ENCODE data around the gene SNX1.
"Not testable (repeated sequence)": the region's sequence is repeated elsewhere in the genome, so short reads cannot be mapped to it uniquely, and the experiment has no call there.

SNX1 gene

GRCh38 chr15:64067564-64068030 lies 28.2 kb upstream of the SNX1 start:
- peak; percentile 42 for DNase-seq (ENCODE audit: low read depth, low spot score)
- no peaks in the 10 kb centered on the region for H3K9me3 ChIP-seq (ENCODE audit: insufficient read depth, low read length)
- H3K9ac ChIP-seq (ENCODE audit: insufficient read length, low read depth): no peak overlapping the region
- H3K27me3 ChIP-seq (ENCODE audit: insufficient read depth, insufficient read length): no peaks in the 10 kb centered on the region
- no peaks in the 10 kb centered on the region for H3K4me1 ChIP-seq (ENCODE audit: insufficient read depth, insufficient read length)
- peaks cover 12% of the 10 kb centered on the region for H3K36me3 ChIP-seq (ENCODE audit: insufficient read depth, insufficient read length, low read length)
- no peak overlapping the region for H3K4me3 ChIP-seq (ENCODE audit: insufficient read length, low read depth)
- no peak for TF ChIP-seq ZNF274 (IDR thresholded peaks at IDR 0.05; ENCODE audit: low read depth, low read length)
- no peak for TF ChIP-seq YY1 (IDR thresholded peaks at IDR 0.05; ENCODE audit: insufficient read depth, insufficient read length)
- TF ChIP-seq SUZ12 (IDR thresholded peaks at IDR 0.05; ENCODE audit: extremely low read depth, insufficient read depth, insufficient read length): no peak

- H3K9me3 ChIP-seq (ENCODE audit: insufficient read depth, low read length): no peaks in the 10 kb centered on the region
- no peaks in the 10 kb centered on the region for H3K27me3 ChIP-seq (ENCODE audit: insufficient read depth, insufficient read length)
- no peak overlapping the region for H3K9ac ChIP-seq (ENCODE audit: insufficient read length, low read depth)
- peaks cover 15% of the 10 kb centered on the region for H3K36me3 ChIP-seq (ENCODE audit: insufficient read depth, insufficient read length, low read length)
- H3K4me1 ChIP-seq (ENCODE audit: insufficient read depth, insufficient read length): no peaks in the 10 kb centered on the region
- no peak overlapping the region for H3K4me3 ChIP-seq (ENCODE audit: insufficient read length, low read depth)
- no peak for TF ChIP-seq YY1 (IDR thresholded peaks at IDR 0.05; ENCODE audit: insufficient read depth, insufficient read length)
- no peak for DNase-seq (ENCODE audit: low read depth, low spot score)
These were observed 27.6 kb upstream of the SNX1 start for GRCh38 chr15:64068133-64068532.

GRCh38 chr15:64070106-64070505 lies 25.7 kb upstream of the SNX1 start:
- Histone ChIP-seq H3K4me1 (ENCODE audit: insufficient read depth, insufficient read length) (no peaks in the 10 kb centered on the region), H3K36me3 (ENCODE audit: insufficient read depth, insufficient read length, low read length) (peaks cover 25% of the 10 kb centered on the region), H3K4me3 (ENCODE audit: insufficient read length, low read depth) (no peak overlapping the region), H3K27me3 (ENCODE audit: insufficient read depth, insufficient read length) (no peaks in the 10 kb centered on the region), H3K9me3 (ENCODE audit: insufficient read depth, low read length) (no peaks in the 10 kb centered on the region), H3K9ac (ENCODE audit: insufficient read length, low read depth) (no peak overlapping the region)
- DNase-seq (ENCODE audit: low read depth, low spot score): no peak
- TF ChIP-seq YY1 (IDR thresholded peaks at IDR 0.05; ENCODE audit: insufficient read depth, insufficient read length) (no peak), ZNF274 (IDR thresholded peaks at IDR 0.05; ENCODE audit: low read depth, low read length) (no peak), SUZ12 (IDR thresholded peaks at IDR 0.05; ENCODE audit: extremely low read depth, insufficient read depth, insufficient read length) (no peak)

GRCh38 chr15:64070965-64071851 lies 24.6 kb upstream of the SNX1 start:
- H3K4me3 ChIP-seq (ENCODE audit: insufficient read length, low read depth): no peak overlapping the region
- peaks cover 29% of the 10 kb centered on the region for H3K36me3 ChIP-seq (ENCODE audit: insufficient read depth, insufficient read length, low read length)
- H3K27me3 ChIP-seq (ENCODE audit: insufficient read depth, insufficient read length): no peaks in the 10 kb centered on the region
- no peak overlapping the region for H3K9ac ChIP-seq (ENCODE audit: insufficient read length, low read depth)
- TF ChIP-seq YY1 (IDR thresholded peaks at IDR 0.05; ENCODE audit: insufficient read depth, insufficient read length): no peak
- TF ChIP-seq ZNF274 (IDR thresholded peaks at IDR 0.05; ENCODE audit: low read depth, low read length): no peak
- no peak for TF ChIP-seq SUZ12 (IDR thresholded peaks at IDR 0.05; ENCODE audit: extremely low read depth, insufficient read depth, insufficient read length)
- no peak for DNase-seq (ENCODE audit: low read depth, low spot score)
- no peaks in the 10 kb centered on the region for H3K9me3 ChIP-seq (ENCODE audit: insufficient read depth, low read length)
- H3K4me1 ChIP-seq (ENCODE audit: insufficient read depth, insufficient read length): no peaks in the 10 kb centered on the region

GRCh38 chr15:64071931-64072765 lies 23.6 kb upstream of the SNX1 start:
- no peak for DNase-seq (ENCODE audit: low read depth, low spot score)

GRCh38 chr15:64072812-64073211 lies 23.0 kb upstream of the SNX1 start:
- H3K9me3 ChIP-seq (ENCODE audit: insufficient read depth, low read length): no peaks in the 10 kb centered on the region
- H3K4me1 ChIP-seq (ENCODE audit: insufficient read depth, insufficient read length): no peaks in the 10 kb centered on the region
- TF ChIP-seq SUZ12 (IDR thresholded peaks at IDR 0.05; ENCODE audit: extremely low read depth, insufficient read depth, insufficient read length) (no peak), ZNF274 (IDR thresholded peaks at IDR 0.05; ENCODE audit: low read depth, low read length) (no peak), YY1 (IDR thresholded peaks at IDR 0.05; ENCODE audit: insufficient read depth, insufficient read length) (no peak)
- peaks cover 32% of the 10 kb centered on the region for H3K36me3 ChIP-seq (ENCODE audit: insufficient read depth, insufficient read length, low read length)
- H3K4me3 ChIP-seq (ENCODE audit: insufficient read length, low read depth): no peak overlapping the region
- no peak overlapping the region for H3K9ac ChIP-seq (ENCODE audit: insufficient read length, low read depth)
- no peak for DNase-seq (ENCODE audit: low read depth, low spot score)
- no peaks in the 10 kb centered on the region for H3K27me3 ChIP-seq (ENCODE audit: insufficient read depth, insufficient read length)

More at GRCh38 chr15:64071931-64072765, 23.6 kb upstream of the SNX1 start:
- Histone ChIP-seq H3K9me3 (ENCODE audit: insufficient read depth, low read length) (no peaks in the 10 kb centered on the region), H3K36me3 (ENCODE audit: insufficient read depth, insufficient read length, low read length) (peaks cover 29% of the 10 kb centered on the region), H3K4me1 (ENCODE audit: insufficient read depth, insufficient read length) (no peaks in the 10 kb centered on the region), H3K27me3 (ENCODE audit: insufficient read depth, insufficient read length) (no peaks in the 10 kb centered on the region), H3K9ac (ENCODE audit: insufficient read length, low read depth) (no peak overlapping the region), H3K4me3 (ENCODE audit: insufficient read length, low read depth) (no peak overlapping the region)
- no peak for TF ChIP-seq SUZ12 (IDR thresholded peaks at IDR 0.05; ENCODE audit: extremely low read depth, insufficient read depth, insufficient read length)
- no peak for TF ChIP-seq YY1 (IDR thresholded peaks at IDR 0.05; ENCODE audit: insufficient read depth, insufficient read length)
- no peak for TF ChIP-seq ZNF274 (IDR thresholded peaks at IDR 0.05; ENCODE audit: low read depth, low read length)

- peaks cover 33% of the 10 kb centered on the region for H3K36me3 ChIP-seq (ENCODE audit: insufficient read depth, insufficient read length, low read length)
- not testable (repeated sequence) for H3K27me3 ChIP-seq (ENCODE audit: insufficient read depth, insufficient read length); H3K9me3 ChIP-seq (ENCODE audit: insufficient read depth, low read length); H3K4me1 ChIP-seq (ENCODE audit: insufficient read depth, insufficient read length); H3K4me3 ChIP-seq (ENCODE audit: insufficient read length, low read depth); DNase-seq (ENCODE audit: low read depth, low spot score); H3K9ac ChIP-seq (ENCODE audit: insufficient read length, low read depth)
These were observed 22.3 kb upstream of the SNX1 start for GRCh38 chr15:64073496-64073895.
